Nephron progenitor cell (in vitro differentiated cells): ENCODE data around the gene RAPH1.
"Not testable (repeated sequence)": the region's sequence is repeated elsewhere in the genome, so short reads cannot be mapped to it uniquely, and the experiment has no call there.

Experiments used
- DNase-seq: peaks from one replicate; pipeline ENCODE4 v3.0.0; 2021
- H3K27ac Mint-ChIP-seq: 2 replicates; pipeline ENCODE4 v1.8.0; 2021; ENCODE audit warnings: mild to moderate bottlenecking, moderate library complexity, mixed read lengths
- H3K27me3 Mint-ChIP-seq: 2 replicates; pipeline ENCODE4 v1.8.0; 2021; ENCODE audit warnings: mild to moderate bottlenecking, low read depth, mixed read lengths; ENCODE audit not compliant: poor library complexity
- H3K36me3 Mint-ChIP-seq: 2 replicates; pipeline ENCODE4 v1.8.0; 2021; ENCODE audit warnings: low read depth, mixed read lengths
- H3K4me1 Mint-ChIP-seq: 2 replicates; pipeline ENCODE4 v1.8.0; 2021; ENCODE audit warnings: mixed read lengths
- H3K4me3 Mint-ChIP-seq: 2 replicates; pipeline ENCODE4 v1.8.0; 2021; ENCODE audit warnings: mild to moderate bottlenecking, moderate library complexity, mixed read lengths
- H3K9me3 Mint-ChIP-seq: 2 replicates; pipeline ENCODE4 v1.8.0; 2021; ENCODE audit warnings: mild to moderate bottlenecking, moderate library complexity, mixed read lengths
- TF ChIP-seq, protein P1 (sequence below): fragments of 200-600 bp; sonication (generic); IDR thresholded peaks from 2 replicates; pipeline ENCODE4 v1.5.0; 2021; ENCODE audit warnings: antibody characterized with exemption

The RAPH1 gene

DNA sequence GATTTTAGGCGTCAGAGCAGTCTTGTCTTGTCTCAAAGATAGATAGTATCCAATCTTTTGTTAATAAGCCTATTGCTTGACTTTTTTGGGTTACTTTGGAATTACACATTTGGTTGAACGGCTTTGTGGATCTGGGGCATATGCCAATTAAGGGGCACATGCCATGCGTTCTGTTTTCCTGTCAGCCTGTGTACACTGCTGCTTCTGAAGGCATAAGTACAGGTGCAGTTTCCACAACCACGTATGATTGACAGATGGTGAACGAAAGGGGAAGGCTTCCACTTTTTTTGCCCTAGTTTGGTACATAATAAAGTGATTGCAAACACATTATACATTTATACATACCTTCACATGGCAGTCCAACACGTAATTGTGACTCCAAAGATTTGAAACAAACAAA is 102.3 kb downstream of the RAPH1 start:
- TF ChIP-seq, protein P1, sequence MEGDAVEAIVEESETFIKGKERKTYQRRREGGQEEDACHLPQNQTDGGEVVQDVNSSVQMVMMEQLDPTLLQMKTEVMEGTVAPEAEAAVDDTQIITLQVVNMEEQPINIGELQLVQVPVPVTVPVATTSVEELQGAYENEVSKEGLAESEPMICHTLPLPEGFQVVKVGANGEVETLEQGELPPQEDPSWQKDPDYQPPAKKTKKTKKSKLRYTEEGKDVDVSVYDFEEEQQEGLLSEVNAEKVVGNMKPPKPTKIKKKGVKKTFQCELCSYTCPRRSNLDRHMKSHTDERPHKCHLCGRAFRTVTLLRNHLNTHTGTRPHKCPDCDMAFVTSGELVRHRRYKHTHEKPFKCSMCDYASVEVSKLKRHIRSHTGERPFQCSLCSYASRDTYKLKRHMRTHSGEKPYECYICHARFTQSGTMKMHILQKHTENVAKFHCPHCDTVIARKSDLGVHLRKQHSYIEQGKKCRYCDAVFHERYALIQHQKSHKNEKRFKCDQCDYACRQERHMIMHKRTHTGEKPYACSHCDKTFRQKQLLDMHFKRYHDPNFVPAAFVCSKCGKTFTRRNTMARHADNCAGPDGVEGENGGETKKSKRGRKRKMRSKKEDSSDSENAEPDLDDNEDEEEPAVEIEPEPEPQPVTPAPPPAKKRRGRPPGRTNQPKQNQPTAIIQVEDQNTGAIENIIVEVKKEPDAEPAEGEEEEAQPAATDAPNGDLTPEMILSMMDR: no peak
- Mint-ChIP-seq H3K27me3 (no peaks in the 10 kb centered on the region), H3K36me3 (peaks cover 49% of the 10 kb centered on the region), H3K4me3 (no peak overlapping the region), H3K27ac (peak overlapping the region; percentile 64), H3K9me3 (no peaks in the 10 kb centered on the region), H3K4me1 (no peaks in the 10 kb centered on the region)
- no peak for DNase-seq

DNA sequence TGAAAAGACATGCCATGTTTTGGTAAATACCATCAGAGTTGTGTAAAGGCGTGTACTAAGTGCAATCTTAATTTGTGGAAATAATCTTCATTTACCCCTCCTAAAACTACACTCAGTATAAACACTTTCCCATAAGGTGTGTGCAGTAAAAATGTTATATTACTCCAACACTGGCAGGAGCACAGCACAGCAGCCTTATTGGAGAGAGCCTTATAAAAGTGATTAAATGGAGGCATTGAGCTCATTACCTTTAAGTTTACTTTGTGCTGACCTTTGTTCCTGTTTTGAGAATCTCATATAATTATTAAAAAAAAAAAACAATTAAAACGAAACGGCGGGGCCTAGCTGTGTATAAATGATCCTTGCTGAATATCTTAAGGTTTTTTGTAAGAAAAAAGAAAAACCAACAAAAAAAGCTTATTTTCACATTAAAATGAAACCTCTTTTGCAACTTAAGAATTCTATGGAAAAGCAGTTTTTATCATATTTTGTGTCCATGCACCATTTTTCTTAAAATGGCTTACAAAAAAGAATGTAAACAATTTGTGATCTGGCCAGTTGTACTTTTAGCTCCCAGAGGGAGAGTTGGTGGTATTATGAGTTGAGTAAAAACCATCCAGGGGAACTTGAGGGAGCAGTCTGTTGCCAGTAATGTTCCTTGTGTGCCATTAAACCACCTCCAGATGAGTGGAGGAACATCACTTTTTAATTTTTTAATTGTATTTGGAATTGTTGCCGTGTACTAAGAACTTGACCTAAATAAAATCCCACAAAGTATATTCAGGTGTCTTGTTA is 103.5 kb downstream of the RAPH1 start:
- peak overlapping the region; percentile 77 for H3K27ac Mint-ChIP-seq
- TF ChIP-seq, protein P1: no peak
- no peaks in the 10 kb centered on the region for H3K27me3 Mint-ChIP-seq
- peaks cover 60% of the 10 kb centered on the region for H3K36me3 Mint-ChIP-seq
- DNase-seq: no peak
- H3K4me3 Mint-ChIP-seq: no peak overlapping the region
- H3K9me3 Mint-ChIP-seq: no peaks in the 10 kb centered on the region
- H3K4me1 Mint-ChIP-seq: no peaks in the 10 kb centered on the region

DNA sequence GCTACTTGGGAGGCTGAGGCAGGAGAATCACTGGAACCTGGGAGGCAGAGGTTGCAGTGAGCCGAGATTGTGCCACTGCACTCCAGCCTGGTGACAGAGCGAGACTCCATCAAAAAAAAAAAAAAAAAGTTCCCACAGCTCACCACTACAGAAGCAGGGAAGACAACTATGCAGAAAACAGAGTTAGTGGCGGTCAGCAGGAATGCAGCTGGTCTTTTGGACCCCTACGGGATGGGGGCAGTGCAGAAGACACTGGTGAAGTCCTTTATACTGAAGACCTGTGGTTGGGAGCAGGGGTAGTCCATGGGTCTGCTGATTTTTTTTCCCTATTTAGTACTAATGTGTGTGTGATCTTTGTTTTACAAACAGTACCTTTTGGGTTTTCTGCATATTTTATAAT is 105.5 kb downstream of the RAPH1 start:
- H3K27ac Mint-ChIP-seq, H3K9me3 Mint-ChIP-seq, H3K4me3 Mint-ChIP-seq, H3K27me3 Mint-ChIP-seq, DNase-seq, H3K4me1 Mint-ChIP-seq: not testable (repeated sequence)
- peaks cover 72% of the 10 kb centered on the region for H3K36me3 Mint-ChIP-seq

DNA sequence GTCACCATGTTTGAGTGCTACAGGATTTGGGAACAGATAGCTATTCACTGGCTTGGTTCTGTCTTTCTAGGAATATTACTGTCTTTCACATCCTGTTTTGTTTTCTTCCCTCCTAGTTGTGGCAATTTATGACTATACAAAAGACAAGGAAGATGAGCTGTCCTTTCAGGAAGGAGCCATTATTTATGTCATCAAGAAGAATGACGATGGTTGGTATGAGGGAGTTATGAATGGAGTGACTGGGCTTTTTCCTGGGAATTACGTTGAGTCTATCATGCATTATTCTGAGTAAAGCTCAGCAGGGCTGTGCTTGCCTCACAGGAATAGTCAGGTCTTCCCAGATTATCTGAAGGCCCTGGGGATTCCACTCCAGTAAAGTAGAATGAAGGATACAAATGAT is 108.0 kb downstream of the RAPH1 start:
- Mint-ChIP-seq H3K4me3 (no peak overlapping the region), H3K4me1 (no peaks in the 10 kb centered on the region)
- no peak for DNase-seq

DNA sequence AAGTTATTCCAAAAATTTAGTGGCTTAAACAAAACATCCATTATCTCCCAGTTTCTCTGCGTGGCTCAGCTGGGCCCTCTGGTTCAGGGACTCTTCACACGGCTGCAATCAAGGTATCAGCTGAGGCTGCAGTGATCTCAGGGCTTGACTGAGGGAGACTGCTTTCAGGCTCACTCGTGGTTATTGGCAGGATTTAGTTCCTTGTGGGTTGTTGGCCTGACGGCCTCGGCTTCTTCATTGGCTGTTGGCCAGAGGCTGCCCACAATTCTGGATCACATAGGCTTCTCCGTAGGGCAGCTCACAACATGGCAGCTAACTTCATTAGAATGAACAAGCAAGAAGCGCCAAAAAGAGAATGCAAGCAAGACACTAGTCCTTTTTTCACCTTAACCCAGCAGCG is 116.8 kb downstream of the RAPH1 start:
- H3K9me3 Mint-ChIP-seq: no peaks in the 10 kb centered on the region
- TF ChIP-seq, protein P1: no peak
- no peak overlapping the region for H3K4me3 Mint-ChIP-seq
- no peak for DNase-seq
- peaks cover 2% of the 10 kb centered on the region for H3K27me3 Mint-ChIP-seq
- no peaks in the 10 kb centered on the region for H3K4me1 Mint-ChIP-seq
- H3K27ac Mint-ChIP-seq: no peak overlapping the region
- H3K36me3 Mint-ChIP-seq: peaks cover 96% of the 10 kb centered on the region

More for the DNA sequence above, 108.0 kb downstream of the RAPH1 start:
- peak overlapping the region; percentile 14 for H3K27ac Mint-ChIP-seq
- TF ChIP-seq, protein P1: no peak
- H3K36me3 Mint-ChIP-seq: peaks cover 78% of the 10 kb centered on the region
- no peaks in the 10 kb centered on the region for H3K27me3 Mint-ChIP-seq
- no peaks in the 10 kb centered on the region for H3K9me3 Mint-ChIP-seq

DNA sequence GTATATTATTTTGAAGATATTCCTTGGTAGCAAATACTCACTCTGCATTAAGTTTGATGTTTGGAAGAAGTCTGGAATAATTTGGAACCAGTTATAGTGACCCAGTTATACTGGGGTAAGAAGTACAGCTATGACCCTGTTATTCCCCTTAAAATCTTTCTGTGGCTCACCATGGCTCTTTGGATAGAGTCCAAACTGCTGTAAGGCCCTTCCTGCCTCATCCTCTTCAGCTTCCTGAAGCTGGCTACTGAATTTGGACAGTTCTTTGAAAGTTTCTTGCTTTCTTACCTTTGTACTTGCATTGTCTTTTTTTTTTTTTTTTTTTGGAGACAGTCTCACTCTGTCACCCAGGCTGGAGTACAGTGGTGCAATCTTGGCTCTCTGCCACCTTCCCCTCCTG is 121.3 kb downstream of the RAPH1 start:
- TF ChIP-seq, protein P1: no peak
- H3K4me1 Mint-ChIP-seq: no peaks in the 10 kb centered on the region
- H3K4me3 Mint-ChIP-seq: no peak overlapping the region
- peaks cover 90% of the 10 kb centered on the region for H3K36me3 Mint-ChIP-seq
- H3K9me3 Mint-ChIP-seq: no peaks in the 10 kb centered on the region
- no peak overlapping the region for H3K27ac Mint-ChIP-seq
- peaks cover 2% of the 10 kb centered on the region for H3K27me3 Mint-ChIP-seq
- DNase-seq: no peak
